A375 (cell line): ENCODE data around the gene IQCK. TPM values are rescaled to one million over a fixed set of nuclear protein-coding genes. Genes with fewer than 3 reads are reported as not detected.

ENCODE experiments used
- small RNA-seq: library from RNA; depleted of rRNA; stranded (forward); fragments of <200 nt; gene quantifications from one replicate; pipeline ENCODE3, GENCODE V24; 2014
- total RNA-seq: library from RNA; depleted of rRNA; stranded (reverse); fragments of >200 nt; shearing (Covaris generic); gene quantifications from 2 replicates; pipeline ENCODE4 v1.2.3, GENCODE V29; 2014; rRNA removed

The IQCK gene, protein sequence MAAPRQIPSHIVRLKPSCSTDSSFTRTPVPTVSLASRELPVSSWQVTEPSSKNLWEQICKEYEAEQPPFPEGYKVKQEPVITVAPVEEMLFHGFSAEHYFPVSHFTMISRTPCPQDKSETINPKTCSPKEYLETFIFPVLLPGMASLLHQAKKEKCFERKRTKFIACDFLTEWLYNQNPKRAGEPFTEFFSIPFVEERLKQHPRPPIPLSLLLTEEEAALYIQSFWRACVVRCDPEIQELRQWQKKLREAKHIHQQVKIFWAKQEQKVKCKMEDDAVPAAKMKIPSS
- 3.1 and 8.3 TPM in 2 replicates for total RNA-seq

DNA sequence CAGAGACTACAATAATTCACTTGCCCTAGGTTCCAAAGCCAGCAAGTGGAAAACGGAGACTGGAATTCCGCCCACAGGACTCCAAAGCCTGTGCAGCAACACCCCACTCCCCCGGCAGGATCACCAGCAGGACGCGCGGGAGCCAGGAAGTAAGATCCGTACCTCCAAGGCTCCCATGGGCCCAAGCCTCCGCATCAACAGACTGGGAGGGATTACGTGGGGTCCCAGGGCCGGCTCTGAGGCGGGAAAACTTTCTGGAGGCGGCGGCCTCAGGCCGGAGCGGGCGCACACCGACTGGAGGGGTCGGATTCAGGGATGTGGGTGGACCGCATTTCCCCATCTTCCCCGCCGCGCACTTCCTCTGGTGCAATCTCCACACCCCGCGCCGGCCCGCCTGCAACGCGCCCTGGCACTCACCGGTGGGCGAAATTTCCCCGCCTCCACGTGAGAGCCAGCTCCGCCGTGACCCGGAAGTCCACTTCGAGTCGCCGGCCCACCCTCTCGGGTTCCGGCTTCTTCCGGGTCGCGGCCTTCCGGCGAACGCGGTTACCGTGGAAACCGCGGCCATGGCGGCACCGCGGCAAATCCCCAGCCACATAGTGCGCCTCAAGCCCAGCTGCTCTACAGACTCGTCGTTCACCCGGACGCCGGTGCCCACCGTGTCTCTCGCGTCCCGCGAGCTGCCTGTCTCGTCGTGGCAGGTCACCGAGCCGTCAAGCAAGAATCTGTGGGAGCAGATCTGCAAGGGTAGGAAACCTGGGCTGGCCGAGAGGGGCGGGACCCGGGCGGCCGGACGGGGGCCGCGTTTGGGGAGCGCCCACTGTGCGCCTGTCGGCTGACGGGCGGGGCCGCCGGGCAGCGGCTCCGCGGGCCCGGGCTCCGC is at the start of gene IQCK, which contains the start of gene KNOP1:
Gene IQCK (plus strand): TSS at position 531 of the 883 bp plus-strand sequence. CDS start 36 bp downstream, at position 567.
Gene KNOP1 (minus strand): TSS at position 487 of the 883 bp plus-strand sequence. CDS start 3,192 bp downstream, outside the sequence.

DNA sequence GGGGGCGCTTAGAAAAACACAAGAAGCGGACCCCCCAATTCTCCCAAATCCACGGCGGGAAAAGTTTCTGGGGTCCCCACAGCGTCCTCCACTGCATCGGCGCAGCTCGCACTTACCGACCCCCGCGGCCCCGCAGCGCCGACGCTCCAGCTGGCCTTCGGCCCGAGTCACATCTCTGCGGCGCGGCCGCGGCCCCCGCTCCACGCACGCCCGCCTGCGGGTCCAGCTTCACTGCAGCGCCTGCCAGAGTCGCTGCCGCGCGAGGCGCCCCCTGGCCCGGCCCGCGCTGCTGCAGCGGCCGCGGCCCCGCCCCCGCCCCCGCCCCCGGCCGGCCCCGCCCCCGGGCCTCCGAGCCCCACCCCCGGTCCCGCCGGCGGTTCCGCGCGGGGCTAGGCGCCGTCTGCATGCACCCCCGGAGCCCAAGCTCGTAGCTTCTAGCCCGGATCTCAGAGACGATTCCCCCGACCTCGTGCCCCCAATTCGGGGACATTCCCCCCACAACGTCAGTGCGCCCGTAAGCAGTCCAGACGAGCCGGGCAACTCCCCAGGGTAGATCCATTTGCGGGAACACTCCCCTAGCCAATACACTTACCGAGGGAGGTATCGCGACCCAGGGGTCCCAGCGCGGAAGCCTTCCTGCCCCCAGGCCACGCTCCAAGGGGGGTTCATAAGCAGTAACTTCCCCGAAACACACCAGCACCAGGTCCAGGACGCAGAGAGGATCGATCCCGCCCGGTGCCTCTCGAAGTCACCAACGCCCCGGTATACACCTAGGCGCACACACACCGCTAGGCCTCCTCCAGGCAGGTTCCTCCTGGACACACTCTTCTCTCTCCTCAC is 166.8 kb downstream of the IQCK start, which contains the start of gene GPRC5B:
Gene GPRC5B (minus strand): TSS at position 238 of the 840 bp plus-strand sequence. CDS start 12,003 bp downstream, outside the sequence.

Small RNAs within 50 kb of the gene (small RNA-seq; reads per million reads assigned to genes)
- gene LARP7P2 = not detected

Other genes starting within 250 kb of the IQCK start
- 40.6 and 47.4 TPM in 2 replicates for gene GDE1, start 196.2 kb upstream of the IQCK start, total RNA-seq
- 14.5 and 16.0 TPM in 2 replicates for gene CCP110, start 194.3 kb upstream of the IQCK start, total RNA-seq
- 20.8 and 22.1 TPM in 2 replicates for gene VPS35L, start 162.6 kb upstream of the IQCK start, total RNA-seq
- 49.8 and 53.0 TPM in 2 replicates for gene KNOP1, start within 50 bp of the IQCK start, total RNA-seq
- 1.0 and 2.2 TPM in 2 replicates for gene GPRC5B, start 166.6 kb downstream of the IQCK start, total RNA-seq